ENCODE measurements around the gene CALN1.

CALN1 gene

GRCh38 chr7:71990138-71990462 is 422.0 kb downstream of the CALN1 start:
- Mint-ChIP-seq H3K36me3 (ENCODE audit: low read depth) (no peaks in the 10 kb centered on the region), H3K27me3 (no peaks in the 10 kb centered on the region), H3K27ac (no peak overlapping the region), H3K9me3 (peaks cover 8% of the 10 kb centered on the region), H3K4me3 (no peak overlapping the region), H3K4me1 (ENCODE audit: low read depth) (no peaks in the 10 kb centered on the region)

- H3K27me3 Mint-ChIP-seq, result no peaks in the 10 kb centered on the region
- no peak overlapping the region for H3K27ac Mint-ChIP-seq
- no peak overlapping the region for H3K4me3 Mint-ChIP-seq
- H3K9me3 Mint-ChIP-seq, result peaks cover 8% of the 10 kb centered on the region
- H3K4me1 Mint-ChIP-seq (ENCODE audit: low read depth), result no peaks in the 10 kb centered on the region
- no peaks in the 10 kb centered on the region for H3K36me3 Mint-ChIP-seq (ENCODE audit: low read depth)
Measured at GRCh38 chr7:71988201-71988600, 423.9 kb downstream of the CALN1 start.

GRCh38 chr7:71987200-71987767 is 424.9 kb downstream of the CALN1 start:
- Mint-ChIP-seq H3K9me3 (peaks cover 8% of the 10 kb centered on the region), H3K27me3 (no peaks in the 10 kb centered on the region), H3K27ac (no peak overlapping the region), H3K36me3 (ENCODE audit: low read depth) (no peaks in the 10 kb centered on the region), H3K4me1 (ENCODE audit: low read depth) (no peaks in the 10 kb centered on the region), H3K4me3 (no peak overlapping the region)

- no peaks in the 10 kb centered on the region for H3K36me3 Mint-ChIP-seq (ENCODE audit: low read depth)
- no peaks in the 10 kb centered on the region for H3K4me1 Mint-ChIP-seq (ENCODE audit: low read depth)
- H3K4me3 Mint-ChIP-seq, result no peak overlapping the region
- H3K9me3 Mint-ChIP-seq, result peaks cover 4% of the 10 kb centered on the region
- H3K27me3 Mint-ChIP-seq, result no peaks in the 10 kb centered on the region
- H3K27ac Mint-ChIP-seq, result no peak overlapping the region
Measured at GRCh38 chr7:71984348-71984747, 427.8 kb downstream of the CALN1 start.

- no peaks in the 10 kb centered on the region for H3K27me3 Mint-ChIP-seq
- no peak overlapping the region for H3K4me3 Mint-ChIP-seq
- H3K36me3 Mint-ChIP-seq (ENCODE audit: low read depth), result no peaks in the 10 kb centered on the region
Measured at GRCh38 chr7:71982851-71983250, 429.3 kb downstream of the CALN1 start.

GRCh38 chr7:71976645-71977044 is 435.5 kb downstream of the CALN1 start:
- H3K36me3 Mint-ChIP-seq (ENCODE audit: low read depth), result no peaks in the 10 kb centered on the region
- no peaks in the 10 kb centered on the region for H3K9me3 Mint-ChIP-seq
- H3K27me3 Mint-ChIP-seq, result no peaks in the 10 kb centered on the region
- H3K27ac Mint-ChIP-seq, result no peak overlapping the region
- no peaks in the 10 kb centered on the region for H3K4me1 Mint-ChIP-seq (ENCODE audit: low read depth)
- H3K4me3 Mint-ChIP-seq, result no peak overlapping the region

More at GRCh38 chr7:71982851-71983250, 429.3 kb downstream of the CALN1 start:
- H3K27ac Mint-ChIP-seq, result no peak overlapping the region
- peaks cover 3% of the 10 kb centered on the region for H3K9me3 Mint-ChIP-seq
- no peaks in the 10 kb centered on the region for H3K4me1 Mint-ChIP-seq (ENCODE audit: low read depth)

GRCh38 chr7:71974611-71975010 is 437.5 kb downstream of the CALN1 start:
- Mint-ChIP-seq H3K36me3 (ENCODE audit: low read depth) (no peaks in the 10 kb centered on the region), H3K4me1 (ENCODE audit: low read depth) (no peaks in the 10 kb centered on the region), H3K9me3 (peaks cover 4% of the 10 kb centered on the region), H3K4me3 (no peak overlapping the region), H3K27ac (no peak overlapping the region), H3K27me3 (no peaks in the 10 kb centered on the region)

- Mint-ChIP-seq H3K4me3 (no peak overlapping the region), H3K27me3 (no peaks in the 10 kb centered on the region), H3K27ac (no peak overlapping the region), H3K9me3 (peaks cover 4% of the 10 kb centered on the region), H3K36me3 (ENCODE audit: low read depth) (no peaks in the 10 kb centered on the region), H3K4me1 (ENCODE audit: low read depth) (no peaks in the 10 kb centered on the region)
Measured at GRCh38 chr7:71972534-71972933, 439.6 kb downstream of the CALN1 start.

- peaks cover 4% of the 10 kb centered on the region for H3K9me3 Mint-ChIP-seq
- no peak overlapping the region for H3K4me3 Mint-ChIP-seq
- H3K36me3 Mint-ChIP-seq (ENCODE audit: low read depth), result no peaks in the 10 kb centered on the region
- H3K4me1 Mint-ChIP-seq (ENCODE audit: low read depth), result no peaks in the 10 kb centered on the region
- H3K27me3 Mint-ChIP-seq, result no peaks in the 10 kb centered on the region
- no peak overlapping the region for H3K27ac Mint-ChIP-seq
Measured at GRCh38 chr7:71970725-71971124, 441.4 kb downstream of the CALN1 start.

- H3K27ac Mint-ChIP-seq, result no peak overlapping the region
- H3K9me3 Mint-ChIP-seq, result no peaks in the 10 kb centered on the region
- no peaks in the 10 kb centered on the region for H3K36me3 Mint-ChIP-seq (ENCODE audit: low read depth)
- H3K4me1 Mint-ChIP-seq (ENCODE audit: low read depth), result no peaks in the 10 kb centered on the region
- H3K4me3 Mint-ChIP-seq, result no peak overlapping the region
- H3K27me3 Mint-ChIP-seq, result no peaks in the 10 kb centered on the region
Measured at GRCh38 chr7:71962636-71963035, 449.5 kb downstream of the CALN1 start.

- Mint-ChIP-seq H3K27me3 (no peaks in the 10 kb centered on the region), H3K27ac (no peak overlapping the region), H3K4me1 (ENCODE audit: low read depth) (no peaks in the 10 kb centered on the region), H3K9me3 (no peaks in the 10 kb centered on the region), H3K36me3 (ENCODE audit: low read depth) (no peaks in the 10 kb centered on the region), H3K4me3 (no peak overlapping the region)
Measured at GRCh38 chr7:71961283-71961682, 450.9 kb downstream of the CALN1 start.

GRCh38 chr7:71942115-71942514 is 470.0 kb downstream of the CALN1 start:
- Mint-ChIP-seq H3K27ac (no peak overlapping the region), H3K36me3 (ENCODE audit: low read depth) (no peaks in the 10 kb centered on the region), H3K27me3 (no peaks in the 10 kb centered on the region), H3K4me3 (no peak overlapping the region), H3K4me1 (ENCODE audit: low read depth) (no peaks in the 10 kb centered on the region), H3K9me3 (peaks cover 11% of the 10 kb centered on the region)

- Mint-ChIP-seq H3K4me3 (no peak overlapping the region), H3K27ac (no peak overlapping the region), H3K4me1 (ENCODE audit: low read depth) (no peaks in the 10 kb centered on the region), H3K27me3 (no peaks in the 10 kb centered on the region), H3K36me3 (ENCODE audit: low read depth) (no peaks in the 10 kb centered on the region), H3K9me3 (peaks cover 26% of the 10 kb centered on the region)
Measured at GRCh38 chr7:71937840-71938371, 474.2 kb downstream of the CALN1 start.

- no peaks in the 10 kb centered on the region for H3K36me3 Mint-ChIP-seq (ENCODE audit: low read depth)
- no peak overlapping the region for H3K27ac Mint-ChIP-seq
- peaks cover 22% of the 10 kb centered on the region for H3K9me3 Mint-ChIP-seq
- no peaks in the 10 kb centered on the region for H3K4me1 Mint-ChIP-seq (ENCODE audit: low read depth)
- no peak overlapping the region for H3K4me3 Mint-ChIP-seq
- no peaks in the 10 kb centered on the region for H3K27me3 Mint-ChIP-seq
Measured at GRCh38 chr7:71935674-71936073, 476.5 kb downstream of the CALN1 start.

- H3K27ac Mint-ChIP-seq, result no peak overlapping the region
- no peaks in the 10 kb centered on the region for H3K36me3 Mint-ChIP-seq (ENCODE audit: low read depth)
- no peak overlapping the region for H3K4me3 Mint-ChIP-seq
- no peaks in the 10 kb centered on the region for H3K4me1 Mint-ChIP-seq (ENCODE audit: low read depth)
- peaks cover 27% of the 10 kb centered on the region for H3K9me3 Mint-ChIP-seq
- no peaks in the 10 kb centered on the region for H3K27me3 Mint-ChIP-seq
Measured at GRCh38 chr7:71933426-71933825, 478.7 kb downstream of the CALN1 start.

GRCh38 chr7:71925663-71926062 is 486.5 kb downstream of the CALN1 start:
- Mint-ChIP-seq H3K27me3 (no peaks in the 10 kb centered on the region), H3K4me1 (ENCODE audit: low read depth) (no peaks in the 10 kb centered on the region), H3K27ac (no peak overlapping the region), H3K36me3 (ENCODE audit: low read depth) (no peaks in the 10 kb centered on the region), H3K9me3 (peaks cover 17% of the 10 kb centered on the region), H3K4me3 (no peak overlapping the region)
